ENCODE data around the gene RINL.
A peak's percentile ranks its signal among the peaks of the same experiment; 100 is the strongest.
"Not testable (repeated sequence)": the region's sequence is repeated elsewhere in the genome, so short reads cannot be mapped to it uniquely, and the experiment has no call there.

RINL gene

GRCh38 chr19:38833092-38833425 is 45.0 kb downstream of the RINL start:
- H3K4me2 ChIP-seq (ENCODE audit: insufficient read depth, low read length): no peak overlapping the region
- peaks cover 16% of the 10 kb centered on the region for H4K20me1 ChIP-seq (ENCODE audit: insufficient read depth, low read length)
- H3K4me1 ChIP-seq (ENCODE audit: insufficient read depth, low read length): peaks cover 21% of the 10 kb centered on the region
- no peak overlapping the region for H2AFZ ChIP-seq (ENCODE audit: low read depth, low read length)
- no peak overlapping the region for H3K4me3 ChIP-seq (ENCODE audit: low read depth in 1 of 2, low read length in 2 of 2)
- no peaks in the 10 kb centered on the region for H3K27me3 ChIP-seq (ENCODE audit: insufficient read depth, low read length, poor library complexity)
- H3K79me2 ChIP-seq (ENCODE audit: insufficient read depth, low read length): peaks cover 18% of the 10 kb centered on the region
- H3K36me3 ChIP-seq (ENCODE audit: insufficient read depth, low read length): peaks cover 40% of the 10 kb centered on the region
- ATAC-seq (ENCODE audit: insufficient read depth, low read depth) (no peak), DNase-seq (no peak)
- no peak overlapping the region for H3K27ac ChIP-seq (ENCODE audit: low read length)
- H3K9me3 ChIP-seq (ENCODE audit: insufficient read depth, low read length, severe bottlenecking): no peaks in the 10 kb centered on the region
- H3K9ac ChIP-seq (ENCODE audit: low read depth, low read length): no peak overlapping the region
- TF ChIP-seq CTCF (IDR thresholded peaks at IDR 0.05; ENCODE audit: borderline replicate concordance, extremely low read depth, low read length, poor library complexity, severe bottlenecking) (no peak), EZH2 (IDR thresholded peaks at IDR 0.05; ENCODE audit: borderline replicate concordance, low read depth, low read length, severe bottlenecking) (no peak)

- TF ChIP-seq CTCF (IDR thresholded peaks at IDR 0.05; ENCODE audit: borderline replicate concordance, extremely low read depth, low read length, poor library complexity, severe bottlenecking): no peak
- no peak for TF ChIP-seq EZH2 (IDR thresholded peaks at IDR 0.05; ENCODE audit: borderline replicate concordance, low read depth, low read length, severe bottlenecking)
- Histone ChIP-seq H3K27ac (ENCODE audit: low read length) (peak overlapping the region; percentile 93), H3K4me3 (ENCODE audit: low read depth in 1 of 2, low read length in 2 of 2) (peak overlapping the region; percentile 76 to 80), H3K36me3 (ENCODE audit: insufficient read depth, low read length) (peaks cover 32% of the 10 kb centered on the region), H3K27me3 (ENCODE audit: insufficient read depth, low read length, poor library complexity) (no peaks in the 10 kb centered on the region), H3K79me2 (ENCODE audit: insufficient read depth, low read length) (peaks cover 18% of the 10 kb centered on the region), H3K9ac (ENCODE audit: low read depth, low read length) (peak overlapping the region; percentile 75), H3K9me3 (ENCODE audit: insufficient read depth, low read length, severe bottlenecking) (no peaks in the 10 kb centered on the region), H4K20me1 (ENCODE audit: insufficient read depth, low read length) (no peaks in the 10 kb centered on the region), H3K4me1 (ENCODE audit: insufficient read depth, low read length) (peaks cover 21% of the 10 kb centered on the region), H2AFZ (ENCODE audit: low read depth, low read length) (peak overlapping the region; percentile 96), H3K4me2 (ENCODE audit: insufficient read depth, low read length) (peak overlapping the region; percentile 90)
- ATAC-seq (ENCODE audit: insufficient read depth, low read depth): peak; percentile 32
- DNase-seq: no peak
Measured at GRCh38 chr19:38831142-38831605, 46.9 kb downstream of the RINL start.

- Histone ChIP-seq H3K79me2 (ENCODE audit: insufficient read depth, low read length) (peaks cover 18% of the 10 kb centered on the region), H3K4me2 (ENCODE audit: insufficient read depth, low read length) (peak overlapping the region; percentile 90), H3K9me3 (ENCODE audit: insufficient read depth, low read length, severe bottlenecking) (no peaks in the 10 kb centered on the region), H3K36me3 (ENCODE audit: insufficient read depth, low read length) (peaks cover 22% of the 10 kb centered on the region), H3K4me1 (ENCODE audit: insufficient read depth, low read length) (peaks cover 21% of the 10 kb centered on the region), H2AFZ (ENCODE audit: low read depth, low read length) (no peak overlapping the region), H3K4me3 (ENCODE audit: low read depth in 1 of 2, low read length in 2 of 2) (peak overlapping the region in 1 of 2 experiments; percentile 76; a peak in 1 of 4 replicates), H3K27me3 (ENCODE audit: insufficient read depth, low read length, poor library complexity) (no peaks in the 10 kb centered on the region), H4K20me1 (ENCODE audit: insufficient read depth, low read length) (no peaks in the 10 kb centered on the region), H3K9ac (ENCODE audit: low read depth, low read length) (peak overlapping the region; percentile 75), H3K27ac (ENCODE audit: low read length) (no peak overlapping the region)
- ATAC-seq (ENCODE audit: insufficient read depth, low read depth): no peak
- TF ChIP-seq EZH2 (IDR thresholded peaks at IDR 0.05; ENCODE audit: borderline replicate concordance, low read depth, low read length, severe bottlenecking) (no peak), CTCF (IDR thresholded peaks at IDR 0.05; ENCODE audit: borderline replicate concordance, extremely low read depth, low read length, poor library complexity, severe bottlenecking) (no peak)
- no peak for DNase-seq
Measured at GRCh38 chr19:38830039-38830733, 47.9 kb downstream of the RINL start.

GRCh38 chr19:38829203-38829602 is 48.9 kb downstream of the RINL start:
- ATAC-seq (ENCODE audit: insufficient read depth, low read depth); DNase-seq: not testable (repeated sequence)
- peaks cover 22% of the 10 kb centered on the region for H3K36me3 ChIP-seq (ENCODE audit: insufficient read depth, low read length)

More at GRCh38 chr19:38829203-38829602, 48.9 kb downstream of the RINL start:
- Histone ChIP-seq H3K4me1 (ENCODE audit: insufficient read depth, low read length) (peaks cover 21% of the 10 kb centered on the region), H3K79me2 (ENCODE audit: insufficient read depth, low read length) (peaks cover 18% of the 10 kb centered on the region)
- H3K4me3 ChIP-seq (ENCODE audit: low read depth in 1 of 2, low read length in 2 of 2); H3K9ac ChIP-seq (ENCODE audit: low read depth, low read length); H3K27me3 ChIP-seq (ENCODE audit: insufficient read depth, low read length, poor library complexity); H3K27ac ChIP-seq (ENCODE audit: low read length); H4K20me1 ChIP-seq (ENCODE audit: insufficient read depth, low read length); H3K9me3 ChIP-seq (ENCODE audit: insufficient read depth, low read length, severe bottlenecking); H3K4me2 ChIP-seq (ENCODE audit: insufficient read depth, low read length); H2AFZ ChIP-seq (ENCODE audit: low read depth, low read length): not testable (repeated sequence)

Data from DND-41 (cell line).